IPS-11a (cell line): Measurements from ENCODE around the gene ACTN1.
"Not testable (repeated sequence)": the region's sequence is repeated elsewhere in the genome, so short reads cannot be mapped to it uniquely, and the experiment has no call there.

Experiments used
- H3K4me3 ChIP-seq: one replicate; pipeline ENCODE4 v1.5.1; 2013; ENCODE audit warnings: low read depth, low read length, control low read depth

The ACTN1 gene

DNA sequence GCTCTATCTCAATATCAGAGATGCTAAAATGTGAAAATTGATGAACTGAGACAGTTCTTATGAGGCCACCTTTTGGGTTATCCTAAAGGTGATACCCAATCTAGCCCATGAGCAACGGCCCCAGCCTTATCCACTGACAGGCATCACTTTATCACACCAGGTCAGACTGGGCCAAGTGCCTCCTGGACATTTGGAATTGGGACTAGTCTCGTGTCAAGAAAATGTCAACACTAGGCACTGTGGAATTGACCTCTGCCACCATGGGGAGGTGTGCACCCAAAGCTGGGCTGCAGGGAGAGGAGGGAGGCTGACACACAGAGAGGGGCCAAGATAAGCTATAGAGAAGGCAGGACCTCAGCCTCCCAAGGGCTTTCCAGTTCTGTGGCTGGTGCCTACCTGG lies 107.7 kb downstream of the ACTN1 start:
- H3K4me3 ChIP-seq = no peak overlapping the region

DNA sequence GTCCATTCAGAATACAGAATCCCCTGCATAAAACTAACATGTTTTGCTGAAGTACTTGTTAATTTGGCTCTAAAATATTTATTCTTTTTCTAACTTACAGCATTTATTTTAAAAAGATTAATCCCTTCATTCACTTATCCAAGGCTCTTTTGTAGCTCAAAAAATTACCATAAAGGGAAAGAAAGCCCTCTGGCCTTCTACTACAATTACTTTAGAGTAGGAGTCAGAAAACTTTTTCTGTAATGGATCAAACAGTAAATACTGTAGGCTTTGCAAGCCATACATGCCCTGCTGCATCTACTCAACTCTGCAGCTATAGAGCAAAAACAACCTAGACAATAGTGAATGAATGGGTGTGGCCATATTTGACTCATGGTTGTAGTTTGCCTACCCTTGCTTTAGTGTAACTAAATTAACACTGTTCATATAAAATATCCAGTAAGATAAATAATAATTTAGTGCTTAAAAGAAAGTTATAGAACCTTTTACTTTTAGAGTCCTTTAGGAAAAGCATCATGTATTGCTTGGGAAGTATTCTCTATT lies 112.0 kb downstream of the ACTN1 start:
- H3K4me3 ChIP-seq = no peak overlapping the region

GRCh38 chr14:68865542-68865941 lies 113.6 kb downstream of the ACTN1 start:
- H3K4me3 ChIP-seq = no peak overlapping the region

GRCh38 chr14:68864361-68864750 lies 114.7 kb downstream of the ACTN1 start:
- H3K4me3 ChIP-seq = no peak overlapping the region

DNA sequence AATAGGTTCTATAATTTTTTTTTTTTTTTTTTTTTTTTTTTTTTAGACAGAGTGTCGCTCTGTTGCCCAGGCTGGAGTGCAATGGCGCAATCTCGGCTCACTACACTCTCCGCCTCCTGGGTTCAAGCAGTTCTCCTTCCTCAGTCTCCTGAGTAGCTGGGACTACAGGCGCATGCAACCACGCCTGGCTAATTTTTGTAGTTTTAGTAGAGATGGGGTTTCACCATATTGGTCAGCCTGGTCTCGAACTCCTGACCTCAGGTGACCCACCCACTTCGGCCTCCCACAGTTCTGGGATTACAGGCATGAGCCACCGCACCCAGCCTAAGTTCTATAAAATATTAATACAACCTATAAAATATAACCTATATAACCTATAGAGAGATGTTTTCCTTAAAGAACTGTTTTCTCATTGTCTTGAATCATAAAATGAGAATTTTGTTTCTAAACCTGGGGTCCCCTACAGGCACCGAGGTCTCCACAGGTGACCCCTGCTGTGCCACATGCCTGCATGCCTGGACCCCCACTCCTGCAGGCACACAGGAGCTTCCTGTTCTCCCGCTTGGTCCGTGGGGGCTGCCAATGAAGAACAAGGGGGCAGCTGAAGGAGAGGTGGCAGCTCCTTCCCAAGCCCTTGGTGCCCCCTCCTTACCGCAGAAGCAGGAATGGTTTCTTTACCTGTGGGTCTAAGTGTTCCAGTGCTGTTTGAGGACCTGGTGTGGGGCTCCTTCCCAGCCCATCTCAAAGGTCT lies 115.3 kb downstream of the ACTN1 start:
- no peak overlapping the region for H3K4me3 ChIP-seq

GRCh38 chr14:68862954-68863594 lies 116.0 kb downstream of the ACTN1 start:
- no peak overlapping the region for H3K4me3 ChIP-seq

- H3K4me3 ChIP-seq = no peak overlapping the region
Observed at GRCh38 chr14:68860771-68861170, 118.3 kb downstream of the ACTN1 start.

- H3K4me3 ChIP-seq = no peak overlapping the region
Observed at GRCh38 chr14:68857516-68858070, 121.5 kb downstream of the ACTN1 start.

GRCh38 chr14:68856572-68856971 lies 122.5 kb downstream of the ACTN1 start:
- H3K4me3 ChIP-seq = no peak overlapping the region

DNA sequence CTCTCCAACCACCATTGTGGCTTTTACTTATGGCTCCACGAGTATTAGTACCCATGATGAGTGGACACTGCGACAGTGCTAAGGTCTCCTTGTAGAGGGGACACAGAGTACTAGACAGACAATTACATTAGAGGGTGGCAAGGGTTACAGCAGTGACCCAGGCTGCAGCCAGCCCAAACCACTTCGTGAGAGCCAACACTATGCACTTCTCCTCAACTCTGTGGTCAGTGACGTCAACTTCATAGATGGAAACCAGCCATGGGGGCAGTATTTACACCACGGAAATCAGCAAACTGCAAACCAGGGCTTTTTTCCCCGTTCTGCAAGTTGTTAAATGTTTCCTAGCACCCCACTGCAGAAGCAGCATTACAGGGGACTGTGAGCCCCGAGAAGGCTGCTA lies 124.7 kb downstream of the ACTN1 start:
- H3K4me3 ChIP-seq = no peak overlapping the region

DNA sequence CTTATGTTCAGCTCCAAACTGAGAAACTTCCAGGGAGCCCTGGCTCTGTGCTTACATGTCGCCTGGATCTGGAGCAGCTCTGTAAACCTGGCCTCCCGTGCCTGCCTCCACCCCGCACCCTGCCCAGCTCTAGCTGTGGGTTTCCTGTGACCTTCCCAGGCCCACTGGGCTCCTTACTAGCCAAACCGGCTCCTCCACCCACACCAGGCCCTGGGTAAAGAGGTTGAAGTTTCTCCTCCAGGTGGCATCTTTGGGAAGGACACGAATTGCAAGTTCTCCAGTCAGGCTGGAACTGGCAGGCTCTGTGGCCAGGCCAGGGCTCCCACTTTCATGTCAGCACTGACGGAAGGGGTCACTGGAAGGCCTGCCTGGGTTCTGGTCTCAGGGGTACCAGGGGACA lies 125.4 kb downstream of the ACTN1 start:
- H3K4me3 ChIP-seq = no peak overlapping the region

GRCh38 chr14:68852493-68852892 lies 126.6 kb downstream of the ACTN1 start:
- H3K4me3 ChIP-seq = not testable (repeated sequence)

DNA sequence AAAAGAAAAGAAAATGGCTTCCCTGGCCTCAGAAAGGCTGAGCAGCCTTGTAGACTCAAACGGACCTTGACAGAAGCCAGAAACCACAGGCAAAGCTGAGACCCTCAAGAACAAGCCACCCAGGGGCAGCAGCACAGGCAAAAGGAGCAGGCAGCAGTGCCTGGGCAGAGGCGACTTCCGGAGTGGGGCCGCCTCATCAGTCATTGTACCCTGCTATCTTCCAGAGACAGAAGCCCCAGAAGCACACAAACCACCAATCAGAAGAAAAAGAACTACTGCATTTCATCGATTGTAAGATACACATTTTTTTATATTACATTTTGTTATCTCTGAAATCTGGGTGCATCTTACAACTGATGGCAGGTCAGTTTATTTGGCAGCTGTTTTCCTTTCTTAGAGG lies 128.0 kb downstream of the ACTN1 start:
- no peak overlapping the region for H3K4me3 ChIP-seq

GRCh38 chr14:68849416-68849815 lies 129.7 kb downstream of the ACTN1 start:
- H3K4me3 ChIP-seq = no peak overlapping the region

- H3K4me3 ChIP-seq = no peak overlapping the region
Observed at GRCh38 chr14:68848253-68848652, 130.8 kb downstream of the ACTN1 start.

DNA sequence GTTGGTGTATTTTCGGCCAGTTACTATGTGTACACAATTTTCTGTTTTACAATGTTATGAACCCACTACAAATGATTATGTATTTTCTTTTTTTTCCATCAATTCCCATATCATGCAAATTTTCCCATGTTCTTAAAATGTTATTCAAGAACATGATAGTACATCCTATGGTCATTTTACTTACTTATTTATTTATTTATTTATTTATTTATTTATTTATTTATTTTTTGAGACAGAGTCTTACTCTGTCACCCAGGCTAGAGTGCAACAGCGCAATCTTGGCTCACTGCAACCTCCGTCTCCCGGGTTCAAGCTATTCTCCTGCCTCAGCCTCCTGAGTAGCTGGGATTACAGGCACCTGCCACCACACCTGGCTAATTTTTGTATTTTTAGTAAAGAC lies 131.5 kb downstream of the ACTN1 start:
- not testable (repeated sequence) for H3K4me3 ChIP-seq

DNA sequence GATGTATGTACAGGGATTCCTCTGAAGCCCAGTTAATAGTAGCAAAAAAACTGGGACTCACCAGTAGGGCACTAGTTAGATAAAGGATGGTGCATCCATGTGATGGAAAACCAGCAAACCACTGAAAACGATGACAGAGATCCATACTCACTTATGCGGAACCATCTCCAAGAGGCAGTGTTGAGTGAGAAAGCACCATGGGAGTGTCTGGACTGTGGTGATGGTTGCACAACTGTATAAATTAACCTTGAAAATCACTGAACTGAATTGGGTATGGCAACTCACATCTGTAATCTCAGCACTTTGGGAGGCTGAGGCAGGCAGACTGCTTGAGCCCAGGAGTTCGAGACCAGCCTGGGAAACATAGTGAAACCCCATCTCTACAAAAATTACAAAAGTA lies 132.6 kb downstream of the ACTN1 start:
- no peak overlapping the region for H3K4me3 ChIP-seq

DNA sequence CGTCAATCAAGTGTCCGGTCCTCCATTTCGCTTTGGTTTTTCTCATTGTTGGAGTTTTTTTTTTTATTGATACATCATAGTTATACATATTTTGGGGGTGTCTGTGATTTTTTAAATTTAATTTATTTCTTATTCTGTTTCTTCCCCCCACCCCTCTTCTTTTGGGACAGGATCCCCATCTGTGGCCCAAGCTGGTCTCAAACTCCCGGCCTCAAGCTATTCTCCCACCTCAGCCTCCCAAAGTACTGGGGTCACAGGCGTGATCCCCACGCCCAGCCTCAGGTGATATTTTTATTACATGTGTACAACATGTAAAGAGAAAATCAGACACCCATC lies 134.9 kb downstream of the ACTN1 start:
- no peak overlapping the region for H3K4me3 ChIP-seq

- peak overlapping the region; percentile 42 for H3K4me3 ChIP-seq
Observed at GRCh38 chr14:68843471-68844209, 135.5 kb downstream of the ACTN1 start.

DNA sequence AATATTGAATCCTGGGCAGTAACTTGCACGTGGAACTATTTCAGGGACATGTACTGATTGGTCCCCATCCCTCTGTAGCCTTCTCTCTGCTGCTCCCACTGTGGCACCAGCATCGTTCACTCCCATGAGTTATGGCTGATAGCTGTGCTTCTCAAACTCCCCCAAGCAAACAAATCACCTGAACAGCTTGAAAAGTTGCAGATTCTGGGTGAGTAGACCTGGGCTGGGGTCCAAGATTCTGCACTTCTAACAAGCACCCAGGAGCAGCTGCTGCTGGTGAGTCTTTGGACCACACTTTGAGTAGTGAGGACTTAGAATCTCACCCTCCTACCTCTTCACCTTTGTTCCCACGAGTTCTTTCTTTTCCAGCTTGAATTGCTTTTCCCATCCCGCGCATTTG lies 136.8 kb downstream of the ACTN1 start:
- H3K4me3 ChIP-seq = no peak overlapping the region

DNA sequence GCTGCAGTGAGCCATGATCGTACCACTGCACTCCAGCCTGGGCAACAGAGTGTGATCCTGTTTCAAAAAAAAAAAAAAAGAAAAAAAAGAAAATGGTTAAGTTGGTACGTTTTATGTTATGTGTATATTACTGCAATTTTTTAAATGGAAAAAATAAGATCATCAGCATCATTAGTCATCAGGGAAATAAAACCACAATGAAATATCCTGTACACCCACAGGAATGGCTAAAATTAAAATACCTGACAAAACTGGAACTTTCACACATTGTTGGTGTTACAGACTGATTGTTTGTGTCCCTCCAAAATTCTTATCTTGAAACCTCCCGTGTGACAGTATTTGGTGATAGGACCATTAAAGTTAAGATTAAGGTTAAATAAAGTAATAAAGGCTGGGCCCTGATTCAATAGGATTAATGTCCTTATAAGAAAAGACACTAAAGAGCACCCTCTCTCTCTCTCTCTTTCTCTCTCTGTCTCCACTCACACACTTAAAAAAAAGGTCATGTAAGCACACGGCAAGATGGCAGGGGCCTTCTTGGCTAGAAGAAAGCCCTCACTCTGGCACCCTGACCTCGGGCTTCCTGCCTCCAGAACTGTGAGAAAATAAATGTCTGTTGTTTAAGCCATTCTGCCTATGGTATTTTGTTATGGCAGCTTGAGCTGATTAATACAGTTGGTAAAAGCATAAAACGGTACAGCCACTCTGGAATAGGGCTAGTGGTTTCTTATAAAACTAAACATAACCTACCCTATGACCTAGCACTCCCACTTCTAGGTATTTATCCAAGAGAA lies 137.9 kb downstream of the ACTN1 start:
- H3K4me3 ChIP-seq = no peak overlapping the region
